Measurements from ENCODE around the gene ACOXL. TPM values are rescaled to one million over a fixed set of nuclear protein-coding genes. Genes with fewer than 3 reads are reported as not detected.

ACOXL gene
- total and polyA plus RNA-seq, 2 of the 8 experiments (the other 6 are each of a cell fraction or from before 2014, with no cell fraction given), result 11.4 to 20.6 TPM

- TF ChIP-seq TAF1 (IDR thresholded peaks at IDR 0.05; ENCODE audit: low read depth, low read length) (no peak), EP300 (IDR thresholded peaks at IDR 0.05; ENCODE audit: borderline replicate concordance in 1 of 2, low read depth in 2 of 2, low read length in 2 of 2) (no peak), CBX5 (IDR thresholded peaks at IDR 0.05; ENCODE audit: low read depth, low read length) (no peak)
Measured at GRCh38 chr2:111053825-111054515, 321.6 kb downstream of the ACOXL start (continued).
